ENCODE data around the gene BNC1.

The BNC1 gene

GRCh38 chr15:83308671-83309070 is 24.2 kb upstream of the BNC1 start:
- no peak for DNase-seq (ENCODE audit: extremely low read depth, low read depth)
- TF ChIP-seq CTCF (IDR thresholded peaks at IDR 0.05; ENCODE audit: low read depth, low read length, missing control alignments) = no peak
- H3K4me3 ChIP-seq (replicated peaks; ENCODE audit: low read depth, low read length) = no peak overlapping the region

GRCh38 chr15:83306561-83306960 is 22.1 kb upstream of the BNC1 start:
- DNase-seq (ENCODE audit: extremely low read depth, low read depth) = no peak
- TF ChIP-seq CTCF (IDR thresholded peaks at IDR 0.05; ENCODE audit: low read depth, low read length, missing control alignments) = no peak
- no peak overlapping the region for H3K4me3 ChIP-seq (replicated peaks; ENCODE audit: low read depth, low read length)

DNA sequence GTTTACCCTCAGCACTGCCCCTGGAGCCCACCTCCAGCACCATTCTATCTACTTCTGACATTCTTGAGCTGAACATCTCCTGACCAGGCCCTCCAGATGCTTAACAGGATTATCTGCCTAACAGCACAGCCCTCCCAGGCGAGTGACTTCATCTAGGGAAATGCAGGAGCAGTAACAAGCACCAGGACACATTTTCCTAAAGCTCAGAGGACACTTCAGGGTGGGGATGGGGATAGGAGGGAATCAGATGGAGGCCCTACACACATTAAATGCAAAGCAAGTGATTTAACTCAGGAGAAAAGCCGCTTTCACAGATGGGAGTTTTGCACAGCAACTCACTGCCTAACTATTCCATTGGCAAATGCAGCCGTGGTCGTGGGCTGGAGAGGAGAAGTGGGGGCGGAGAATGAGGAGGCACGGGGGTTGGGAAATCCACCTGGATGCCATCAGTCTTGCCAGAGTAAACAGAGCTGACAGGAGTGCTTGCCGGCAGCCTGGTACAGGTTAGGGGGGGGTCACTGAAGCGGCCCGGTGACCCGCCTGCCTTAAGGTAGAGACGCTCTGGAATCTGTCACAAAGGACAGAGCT is 21.3 kb upstream of the BNC1 start:
- no peak for TF ChIP-seq CTCF (IDR thresholded peaks at IDR 0.05; ENCODE audit: low read depth, low read length, missing control alignments)
- H3K4me3 ChIP-seq (replicated peaks; ENCODE audit: low read depth, low read length) = no peak overlapping the region
- DNase-seq (ENCODE audit: extremely low read depth, low read depth) = no peak

- no peak for DNase-seq (ENCODE audit: extremely low read depth, low read depth)
- TF ChIP-seq CTCF (IDR thresholded peaks at IDR 0.05; ENCODE audit: low read depth, low read length, missing control alignments) = no peak
- no peak overlapping the region for H3K4me3 ChIP-seq (replicated peaks; ENCODE audit: low read depth, low read length)
Measured at GRCh38 chr15:83304861-83305703, 20.6 kb upstream of the BNC1 start.

- DNase-seq (ENCODE audit: extremely low read depth, low read depth) = no peak
- no peak for TF ChIP-seq CTCF (IDR thresholded peaks at IDR 0.05; ENCODE audit: low read depth, low read length, missing control alignments)
Measured at GRCh38 chr15:83303535-83303934, 19.1 kb upstream of the BNC1 start.

DNA sequence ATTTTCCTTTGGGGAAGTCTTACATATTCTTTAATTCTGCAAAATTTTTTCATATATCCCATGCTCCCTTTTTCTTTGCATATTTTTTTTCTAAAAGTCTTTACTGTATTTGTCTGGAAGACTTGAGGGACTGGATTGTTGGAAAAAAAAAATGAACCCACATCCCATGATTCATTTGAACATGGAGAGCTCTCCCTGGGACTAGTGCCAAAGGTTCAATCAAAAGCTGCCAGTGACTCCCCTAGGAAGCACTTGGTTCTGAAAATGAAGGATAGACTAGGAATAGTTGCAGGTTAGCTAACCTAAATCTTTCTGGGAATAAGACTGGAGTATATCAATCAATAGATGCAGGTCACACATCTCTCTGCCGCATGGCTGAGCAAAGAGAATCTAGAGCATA is 16.4 kb upstream of the BNC1 start:
- TF ChIP-seq CTCF (IDR thresholded peaks at IDR 0.05; ENCODE audit: low read depth, low read length, missing control alignments) = no peak
- DNase-seq (ENCODE audit: extremely low read depth, low read depth) = no peak
- H3K4me3 ChIP-seq (replicated peaks; ENCODE audit: low read depth, low read length) = no peak overlapping the region

More at GRCh38 chr15:83303535-83303934, 19.1 kb upstream of the BNC1 start:
- no peak overlapping the region for H3K4me3 ChIP-seq (replicated peaks; ENCODE audit: low read depth, low read length)
